Right renal cortex interstitium (tissue), 3 donors: ENCODE measurements around the gene ROPN1. TPM values are rescaled to one million over a fixed set of nuclear protein-coding genes. Genes with fewer than 3 reads are reported as not detected.
A peak's percentile ranks its signal among the peaks of the same experiment; 100 is the strongest.
"Not testable (repeated sequence)": the region's sequence is repeated elsewhere in the genome, so short reads cannot be mapped to it uniquely, and the experiment has no call there.

Source experiments
- DNase-seq, 3 donors: peaks; one replicate each; pipeline ENCODE4 v3.0.0-alpha.2; 2013; ENCODE audit warnings: low read depth in 3 of 3, low spot score in 2 of 3
- polyA plus RNA-seq, 3 donors: library from polyadenylated mRNA; unstranded; fragments of 120-200 nt; gene quantifications; one replicate each; pipeline ENCODE4 v1.2.1, GENCODE V29; 2013; ENCODE audit not compliant: insufficient read length in 3 of 3

The ROPN1 gene
- polyA plus RNA-seq, 3 donors, result not detected

DNA sequence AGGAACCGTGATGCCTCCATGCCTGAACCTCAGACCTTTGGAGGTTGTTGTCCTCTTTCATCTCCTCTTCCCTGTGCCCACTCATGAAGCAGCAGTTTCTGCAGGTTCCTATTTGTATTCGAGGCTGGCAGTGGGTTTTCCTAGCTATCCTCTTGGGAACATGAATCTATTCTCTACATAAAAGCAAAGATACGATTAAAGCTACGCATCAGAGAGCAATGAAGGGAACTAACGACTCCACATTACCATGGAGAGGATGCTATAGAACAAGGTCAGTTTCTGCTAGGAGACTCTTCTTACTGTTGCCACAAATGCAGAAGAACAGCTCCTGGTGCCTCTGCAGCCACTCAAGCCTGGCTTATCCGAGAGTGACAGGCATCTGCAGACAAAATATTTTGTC, 9.4 kb upstream of the ROPN1 start:
- DNase-seq, result not testable (repeated sequence)

DNA sequence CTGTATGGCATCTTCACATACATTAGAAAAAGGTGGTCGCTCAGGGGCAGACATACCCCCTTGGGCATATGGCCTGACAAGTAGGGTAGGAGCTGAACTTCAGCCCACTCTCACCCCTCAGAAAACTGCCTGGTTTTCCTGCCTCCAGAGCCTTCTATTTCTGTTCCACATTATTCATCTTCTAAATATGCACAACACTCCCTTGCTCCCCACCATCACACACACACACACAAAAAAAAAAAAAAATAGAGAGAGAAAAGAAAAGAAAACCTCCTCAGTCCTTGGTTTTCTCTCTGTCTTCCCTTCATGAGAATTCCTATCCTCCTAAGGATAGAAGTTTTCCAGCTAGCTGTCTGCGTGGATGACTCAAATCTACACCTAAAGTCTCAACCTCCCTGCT, 5.6 kb upstream of the ROPN1 start:
- no peak for DNase-seq

DNA sequence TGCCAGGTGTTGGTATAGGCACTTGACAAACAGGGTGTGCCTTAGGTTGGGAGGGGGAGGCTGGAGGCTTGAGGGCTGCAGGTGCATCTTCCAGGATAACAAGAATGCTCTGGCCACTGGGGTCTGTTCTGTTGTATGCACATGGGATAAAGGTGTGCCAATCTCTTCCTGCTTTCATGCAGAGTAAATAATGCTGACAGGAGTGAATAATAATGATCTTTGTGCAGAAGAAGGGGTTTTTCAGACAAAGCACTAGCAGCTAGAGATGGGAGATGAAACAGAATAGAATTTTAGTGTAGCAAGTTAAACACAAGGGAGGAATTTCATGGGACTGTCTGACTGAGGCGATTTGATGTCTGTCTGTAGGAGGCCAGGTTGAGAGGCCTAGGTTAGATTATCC, 1.9 kb upstream of the ROPN1 start:
- DNase-seq, result no peak

DNA sequence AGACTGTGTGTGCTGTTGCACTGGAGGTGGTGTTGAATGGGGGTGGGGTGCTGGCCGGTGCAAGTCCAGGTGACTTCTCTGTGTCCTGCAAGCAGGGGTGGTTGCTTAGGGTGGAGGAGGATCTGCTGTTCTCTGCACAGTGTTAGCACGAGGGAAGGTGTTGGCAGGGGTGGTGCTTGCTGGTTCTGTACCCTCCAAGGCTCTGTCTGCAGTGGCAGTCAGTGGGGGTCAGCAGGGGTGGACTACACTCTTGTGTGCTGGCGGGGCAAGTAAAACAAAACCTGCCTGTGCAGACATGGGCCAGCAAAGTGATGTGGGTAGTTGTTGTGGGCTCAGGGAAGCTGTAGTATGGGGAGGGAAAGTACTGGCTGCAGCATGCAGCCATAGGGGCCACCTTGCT, 5.5 kb downstream of the ROPN1 start:
- no peak for DNase-seq

DNA sequence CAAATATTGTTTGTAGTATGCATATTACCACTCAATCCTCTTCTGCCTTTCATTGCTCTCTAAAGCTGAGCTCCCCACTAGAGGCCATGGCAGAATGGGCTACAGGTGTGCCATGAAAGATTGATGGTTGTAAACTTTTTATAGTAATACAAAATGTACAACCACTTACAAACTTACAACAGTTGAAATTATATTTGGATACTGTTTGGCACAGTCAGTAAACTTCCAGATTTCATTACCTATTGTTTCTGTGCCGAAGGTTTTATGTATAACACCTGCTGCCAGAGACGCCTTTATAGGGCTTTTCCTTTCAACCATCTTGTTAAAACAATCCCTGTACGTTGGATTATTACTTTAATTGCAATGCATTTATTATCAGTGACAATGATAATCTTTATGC, 7.0 kb downstream of the ROPN1 start:
- DNase-seq, result no peak

DNA sequence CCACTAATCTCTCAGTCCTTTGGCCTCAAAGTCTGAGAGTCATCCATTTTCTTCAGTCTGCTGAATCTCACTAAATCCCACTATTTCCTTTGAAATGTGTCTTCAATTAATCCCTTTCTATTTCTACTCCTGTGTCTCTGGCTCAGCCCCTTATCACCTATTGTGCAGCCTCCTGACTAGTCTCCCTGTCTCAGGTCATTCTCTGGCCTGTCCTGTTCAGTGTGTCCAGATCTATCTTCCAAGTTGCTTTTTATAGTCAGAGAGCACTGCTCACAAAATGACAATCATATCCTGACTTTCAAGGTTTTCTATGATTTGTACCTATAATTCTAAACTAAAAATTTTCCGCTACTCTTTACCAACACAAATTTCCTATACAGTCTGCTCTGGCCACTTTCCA, 7.6 kb downstream of the ROPN1 start:
- no peak for DNase-seq

DNA sequence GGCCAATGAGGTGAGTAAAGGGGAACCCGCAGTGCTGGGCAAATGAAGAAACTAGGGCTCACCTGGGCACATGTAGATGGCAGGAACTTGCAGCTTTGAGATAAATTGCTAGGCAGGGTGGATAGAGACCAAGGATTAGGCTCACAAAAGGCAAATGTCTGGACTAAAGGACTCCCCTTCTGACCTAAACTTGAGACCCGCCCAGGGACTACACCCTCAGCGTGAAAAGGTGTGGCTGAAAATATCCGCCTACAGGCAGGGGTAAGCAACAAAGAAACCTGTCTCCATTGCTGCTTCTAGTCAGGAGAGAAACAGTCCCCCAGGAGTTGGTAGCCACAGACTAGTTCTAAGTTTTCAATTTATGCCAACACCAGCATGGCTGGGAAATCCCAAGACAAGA, 10.6 kb downstream of the ROPN1 start:
- not testable (repeated sequence) for DNase-seq

DNA sequence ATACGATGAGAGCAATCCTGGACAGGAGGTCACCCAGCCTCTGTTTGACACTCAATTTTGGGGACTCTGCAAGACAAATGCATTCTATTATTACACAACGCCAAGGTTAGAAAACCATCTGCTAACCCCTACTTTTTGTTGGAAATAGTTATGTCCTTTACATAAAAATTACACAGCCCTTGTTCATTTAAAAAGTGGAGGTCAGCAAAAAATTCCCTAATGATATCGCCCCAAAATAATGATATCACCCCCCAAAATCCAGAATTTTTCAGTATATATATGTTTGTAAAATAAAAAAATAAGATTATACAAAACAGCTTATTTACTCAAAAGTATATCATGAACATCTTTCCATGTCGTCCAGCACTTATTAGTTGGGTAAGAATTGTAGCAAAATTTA, 11.4 kb downstream of the ROPN1 start:
- DNase-seq, result no peak

DNA sequence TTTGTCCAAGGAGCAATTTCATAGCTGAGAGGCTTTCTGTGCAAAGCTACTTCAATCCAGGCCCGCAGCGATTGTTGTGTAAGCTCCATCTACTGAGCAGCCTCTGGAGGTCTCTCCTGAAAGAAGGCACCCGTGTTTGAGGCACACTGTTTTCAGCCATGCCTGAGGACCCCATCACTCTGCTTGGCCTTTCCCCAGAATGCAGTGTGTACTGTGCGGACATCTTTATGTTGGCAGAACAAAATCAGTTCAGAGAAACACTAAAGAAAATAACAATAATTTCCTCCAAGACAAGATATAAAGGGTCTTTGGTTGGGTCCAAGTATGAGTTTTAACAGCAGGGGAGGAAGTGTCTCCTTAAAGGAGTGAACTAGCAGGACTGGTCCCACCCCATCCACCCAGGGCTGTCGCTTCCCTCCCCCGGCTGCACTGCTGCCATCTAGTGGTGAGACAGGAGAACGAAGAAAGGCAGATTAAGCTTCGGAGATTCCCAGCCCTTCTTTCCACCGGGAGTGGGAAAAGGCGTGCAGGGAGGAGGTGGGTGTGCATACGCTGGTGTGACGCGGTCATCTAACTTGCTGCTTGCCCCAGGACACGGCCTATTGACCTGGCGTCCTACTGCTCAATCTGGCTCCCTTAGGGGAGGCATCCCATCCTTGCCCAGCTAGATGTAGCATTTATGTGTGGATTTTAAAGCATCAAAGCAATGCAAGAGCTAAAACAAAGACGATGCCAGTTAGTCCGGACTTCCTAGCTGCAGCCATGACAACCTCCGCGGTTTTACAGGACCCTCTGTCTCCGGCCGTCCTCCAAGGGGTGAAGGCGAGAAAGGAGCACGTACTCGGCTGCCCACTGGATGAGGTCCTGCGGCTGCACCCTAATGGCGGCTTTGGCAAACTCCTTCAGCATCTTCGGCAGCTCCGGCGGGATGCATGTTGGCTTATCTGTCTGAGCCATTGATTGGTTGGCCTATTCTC, 12.1 kb downstream of the ROPN1 start:
- DNase-seq, result peak in 1 of 3 donors; percentile 14

DNA sequence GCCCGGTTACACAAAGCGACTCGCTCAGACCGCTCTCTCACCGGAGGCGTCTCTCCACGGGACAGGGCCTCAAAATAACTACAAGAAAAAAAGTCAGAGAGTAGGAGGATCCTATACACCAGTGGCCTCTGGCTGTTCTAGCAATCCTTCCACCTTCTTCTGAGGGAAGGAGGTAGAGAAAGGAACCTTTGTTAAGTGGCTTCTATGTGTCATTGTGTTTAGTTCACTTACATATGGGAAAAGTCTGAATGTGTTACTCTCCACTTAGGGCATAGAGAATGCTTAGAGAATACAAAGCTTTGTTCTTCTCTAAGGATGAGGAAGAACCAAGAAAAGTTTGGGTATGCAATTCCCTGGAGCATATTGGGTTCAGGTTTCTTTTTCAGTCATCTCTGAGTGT, 15.0 kb downstream of the ROPN1 start:
- not testable (repeated sequence) for DNase-seq

DNA sequence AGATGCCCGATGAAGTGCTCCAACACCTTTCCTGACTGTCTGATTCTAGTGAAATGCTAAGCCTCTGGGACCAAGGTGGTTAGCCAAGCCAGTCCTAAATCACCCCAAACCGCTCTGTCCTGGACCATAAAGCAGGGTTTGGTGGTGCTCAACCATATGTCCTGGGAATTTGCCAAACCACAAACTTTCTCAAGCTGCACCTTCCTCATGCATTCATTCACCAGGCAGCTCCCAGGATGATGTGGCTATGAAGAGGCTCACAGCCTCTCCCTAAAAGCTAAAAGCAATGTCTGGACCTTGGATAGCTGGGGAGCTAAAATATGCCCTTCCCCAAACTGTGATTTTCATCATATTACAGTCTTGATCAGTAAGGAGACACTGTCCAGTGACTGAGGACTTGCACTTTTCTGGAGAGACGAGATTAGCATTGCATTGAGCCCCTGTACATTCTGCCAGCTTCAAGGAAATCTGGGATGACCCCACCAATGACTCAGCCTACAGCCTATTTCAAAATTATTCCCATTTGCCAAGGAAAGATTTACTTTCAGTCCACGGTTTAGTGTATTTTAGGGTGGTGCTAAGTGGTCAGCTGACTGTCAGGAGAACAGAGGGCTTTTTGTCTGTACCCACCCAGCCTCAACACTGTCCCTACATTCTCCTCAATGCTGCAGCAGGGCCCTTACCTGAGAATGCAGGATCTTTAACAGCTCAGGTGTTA, 15.6 kb downstream of the ROPN1 start:
- not testable (repeated sequence) for DNase-seq

DNA sequence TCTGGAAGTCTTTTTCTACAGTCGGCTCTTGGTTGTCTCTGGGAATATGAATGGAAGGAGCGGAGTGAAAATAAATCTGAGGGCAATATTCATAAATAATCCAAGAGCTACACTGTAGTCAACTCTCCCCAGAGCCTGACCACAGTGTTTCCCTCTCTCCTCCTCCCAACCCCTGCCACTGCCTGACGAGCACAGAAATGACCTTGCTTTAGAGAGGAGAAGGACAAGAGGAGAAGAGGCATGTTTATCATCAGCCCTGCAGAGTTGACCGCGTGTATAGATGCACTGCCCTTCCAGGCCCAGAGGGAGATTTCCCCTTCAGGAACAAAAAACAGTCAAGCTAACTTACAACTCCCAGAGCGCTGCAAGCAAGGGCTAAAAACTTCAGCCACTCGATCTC, 16.9 kb downstream of the ROPN1 start:
- DNase-seq, result not testable (repeated sequence)

DNA sequence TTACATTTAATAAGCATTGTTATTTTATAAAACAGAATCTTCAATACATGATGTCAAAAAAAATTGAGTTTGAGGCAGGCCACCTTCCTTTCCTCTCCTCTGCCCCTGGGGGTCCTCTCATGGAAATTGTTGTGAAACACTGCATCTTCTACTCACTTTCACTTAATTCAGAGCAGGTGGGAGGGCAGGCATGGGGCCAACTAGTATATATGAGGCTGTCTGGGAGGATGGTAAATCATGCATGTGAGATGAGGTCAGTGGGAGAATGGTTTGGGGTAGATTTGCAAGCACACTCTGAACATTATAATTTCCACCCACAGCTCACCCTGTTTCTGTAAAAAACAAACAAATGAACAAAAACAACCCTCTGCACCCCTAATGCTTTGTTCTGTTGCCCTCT, 20.5 kb downstream of the ROPN1 start:
- no peak for DNase-seq

DNA sequence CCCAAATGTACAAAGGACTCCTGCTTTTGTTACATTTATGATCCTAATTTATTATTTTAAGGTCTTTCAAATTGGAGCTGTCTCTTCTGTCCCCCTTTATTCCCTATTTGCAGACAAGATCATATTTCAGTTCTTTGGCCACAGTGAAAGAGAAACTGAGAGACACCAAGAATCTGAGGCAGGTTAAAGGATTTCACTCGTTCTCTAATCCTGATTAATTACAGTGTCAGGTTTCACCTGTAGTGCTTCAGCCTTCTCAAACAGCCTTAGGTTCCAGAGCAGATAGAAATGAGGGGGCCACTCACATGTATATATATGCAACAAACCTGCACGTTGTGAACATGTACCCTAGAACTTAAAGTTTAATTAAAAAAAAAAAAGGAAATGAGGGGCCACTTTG, 24.7 kb downstream of the ROPN1 start:
- not testable (repeated sequence) for DNase-seq

DNA sequence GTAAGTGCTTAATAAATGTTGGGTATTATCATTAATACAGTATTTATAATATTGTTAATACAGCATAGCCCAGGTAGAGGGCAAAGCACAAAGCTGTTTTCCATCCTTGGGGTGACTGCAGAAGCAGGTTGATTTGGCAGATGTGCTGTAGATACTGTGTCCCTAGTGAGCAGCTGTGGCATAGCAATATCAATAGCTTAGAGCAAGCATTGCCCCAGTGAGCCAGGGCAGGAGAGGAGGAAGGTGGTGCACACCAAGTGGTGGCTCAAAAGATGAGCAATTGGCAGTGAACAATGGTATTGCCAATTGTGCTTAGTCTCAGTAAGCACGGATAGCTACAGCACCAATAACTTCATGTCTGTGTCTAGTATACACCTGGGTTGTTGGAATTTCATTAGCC, 25.1 kb downstream of the ROPN1 start:
- DNase-seq, result not testable (repeated sequence)

DNA sequence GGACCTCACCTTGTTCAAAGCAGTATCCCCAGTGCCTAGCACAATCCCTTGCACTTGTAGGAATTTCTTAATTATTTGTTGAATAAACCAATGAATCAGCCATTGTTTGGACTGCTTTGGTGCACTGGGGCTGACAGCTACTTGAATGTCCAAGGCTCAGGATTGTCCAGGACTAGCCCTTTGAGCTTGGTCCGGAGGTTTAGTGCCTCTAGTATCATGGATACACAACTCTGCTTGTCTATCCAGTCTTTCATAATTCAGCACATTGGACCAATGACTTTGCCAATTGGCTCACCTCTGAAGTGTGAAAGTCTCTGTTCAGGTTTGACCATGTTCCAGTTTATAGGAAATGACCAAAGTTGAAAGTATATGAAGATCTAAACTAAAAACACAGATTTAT, 27.1 kb downstream of the ROPN1 start:
- DNase-seq, result not testable (repeated sequence)

DNA sequence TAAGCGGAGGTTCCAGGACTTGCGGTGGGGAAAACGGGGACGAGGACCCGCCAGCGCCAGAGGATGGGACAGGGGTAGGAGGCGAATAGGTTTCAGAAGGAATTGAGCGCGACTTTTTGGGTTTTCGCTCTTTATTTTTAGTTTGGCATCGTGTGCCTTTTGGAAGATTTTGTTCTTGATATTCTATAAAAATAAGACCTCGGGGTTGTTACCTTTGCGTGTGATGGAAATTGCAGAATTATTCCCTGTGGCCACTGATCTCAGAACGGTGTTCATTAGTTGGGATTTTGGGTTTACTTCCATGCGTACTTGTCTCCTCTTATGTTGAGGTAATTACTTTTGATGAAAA, 30.4 kb downstream of the ROPN1 start:
- DNase-seq, result no peak

DNA sequence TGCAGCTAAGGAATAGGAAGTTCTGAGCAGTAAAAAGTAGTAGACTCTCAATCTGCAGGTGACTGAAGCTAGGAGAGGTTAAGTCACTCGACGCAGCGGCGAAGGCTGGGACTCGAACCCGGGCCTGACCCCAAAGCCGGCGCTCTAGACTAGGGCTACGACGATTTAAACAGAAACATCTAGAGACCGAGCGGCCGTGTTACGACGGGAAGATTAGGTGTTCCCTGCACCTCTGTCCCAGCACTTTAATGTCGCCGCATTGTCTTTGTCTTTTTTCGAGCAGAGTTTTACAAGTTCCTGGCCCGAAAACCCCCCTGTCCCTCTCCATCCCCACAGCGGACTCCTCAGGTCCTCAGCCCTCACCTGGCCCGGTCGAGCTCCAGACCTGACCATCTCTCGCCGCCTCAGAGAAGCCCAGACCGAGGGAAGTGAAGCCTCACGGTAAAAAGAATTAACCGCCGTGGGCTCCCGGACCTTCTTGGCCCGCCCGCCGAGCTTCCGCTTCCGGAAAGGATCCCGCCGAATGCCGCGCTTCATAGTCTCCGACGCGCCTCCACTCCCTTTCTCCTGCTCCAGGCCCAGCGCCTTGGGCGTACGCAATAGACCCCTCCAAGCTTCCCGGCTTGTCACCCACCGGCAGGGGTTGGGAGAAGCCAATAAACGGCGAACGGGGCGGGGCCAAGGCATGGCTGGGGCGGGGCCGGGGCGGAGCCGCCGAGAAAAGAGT, 31.0 kb downstream of the ROPN1 start, which contains the start of gene CCDC14:
Gene CCDC14 (minus strand): TSS at position 449 of the 727 bp plus-strand sequence. CDS start 56 bp downstream, at position 393.
- peak; percentile 80 to 92 (median 90) for DNase-seq

DNA sequence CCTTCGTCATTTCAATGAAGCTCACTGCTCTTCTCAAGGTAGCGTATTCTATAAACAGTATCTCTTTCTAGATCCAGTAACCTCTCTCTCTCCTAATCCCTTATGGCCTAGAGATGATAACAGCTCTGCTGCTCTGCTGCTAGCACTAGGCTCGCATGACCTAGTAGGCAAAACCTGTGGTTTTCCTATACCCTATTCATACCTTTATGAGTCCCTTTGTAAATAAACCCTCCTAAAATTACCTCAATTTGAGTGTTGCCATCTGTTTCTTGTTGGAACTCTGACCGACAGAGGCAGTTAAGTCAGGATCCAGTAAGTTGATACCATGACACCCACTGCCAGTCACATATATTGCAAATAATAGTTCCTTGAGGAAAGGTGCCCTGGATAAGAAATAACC, 38.2 kb downstream of the ROPN1 start:
- DNase-seq, result no peak

DNA sequence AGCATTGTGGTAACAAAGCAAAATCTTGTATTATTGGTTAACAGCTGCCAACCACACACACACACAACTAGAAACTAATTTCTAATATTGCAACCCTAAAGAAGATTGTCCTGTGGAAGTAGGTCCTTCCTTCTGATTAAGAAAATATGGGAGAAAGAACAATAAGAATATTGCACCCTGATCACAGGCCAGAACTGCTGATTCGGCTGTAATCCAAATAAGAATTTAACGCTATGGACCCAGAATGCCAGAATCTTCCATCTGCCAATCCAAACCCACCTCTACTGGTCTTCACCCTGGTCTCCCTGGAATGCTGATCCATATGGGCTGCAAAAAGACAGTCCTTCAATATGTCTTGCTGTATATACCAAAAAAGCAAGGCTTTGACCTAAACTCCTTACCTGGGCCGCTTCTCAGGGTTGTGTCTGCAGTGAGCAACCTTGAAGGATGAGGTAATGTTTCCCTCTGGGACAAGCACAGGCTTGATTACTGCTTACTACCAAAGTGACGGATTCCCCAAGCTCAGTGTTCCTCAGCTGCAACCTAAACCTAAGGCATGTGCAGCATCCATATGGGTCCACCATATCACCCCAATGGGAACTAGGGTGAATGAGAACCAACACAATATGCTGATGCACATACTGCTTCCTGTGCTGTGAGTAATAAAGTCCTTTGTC, 38.9 kb downstream of the ROPN1 start:
- DNase-seq, result no peak
